Spleen (tissue), 11 donors: Measurements from ENCODE around the gene PTEN. TPM values are rescaled to one million over a fixed set of nuclear protein-coding genes. Genes with fewer than 3 reads are reported as not detected.
A peak's percentile ranks its signal among the peaks of the same experiment; 100 is the strongest.

Experiments
- DNase-seq: peaks from one replicate; pipeline ENCODE4 v3.0.0-alpha.2; 2020
- H3K27ac ChIP-seq, 8 donors: fragments of 200-600 bp; sonication (generic) in 7 of 8; 1 replicate in 4 of 8; 2 replicates in 4 of 8; pipeline versions ENCODE4 v1.5.0 to v1.8.0; 2016 to 2021; ENCODE audit warnings: inconsistent platforms in 4 of 8, mild to moderate bottlenecking in 4 of 8, moderate library complexity in 1 of 8
- H3K27me3 ChIP-seq, 7 donors: fragments of 200-600 bp; sonication (generic) in 6 of 7; replicated peaks in 1 of 7; 1 replicate in 4 of 7; 2 replicates in 3 of 7; pipeline versions ENCODE4 v1.5.0 to v1.8.0; 2016 to 2021; ENCODE audit warnings: inconsistent platforms in 3 of 7, mild to moderate bottlenecking in 1 of 7
- H3K36me3 ChIP-seq, 6 donors: fragments of 200-600 bp; sonication (generic) in 5 of 6; 1 replicate in 4 of 6; 2 replicates in 2 of 6; pipeline versions ENCODE4 v1.5.0 to v1.8.0; 2016 to 2021; ENCODE audit warnings: inconsistent platforms in 2 of 6
- H3K4me1 ChIP-seq, 6 donors: fragments of 200-600 bp; sonication (generic) in 5 of 6; 1 replicate in 3 of 6; 2 replicates in 3 of 6; pipeline versions ENCODE4 v1.5.0 to v1.8.0; 2016 to 2021; ENCODE audit warnings: inconsistent platforms in 3 of 6
- H3K4me3 ChIP-seq, 8 donors: fragments of 200-600 bp; sonication (generic) in 7 of 8; 1 replicate in 4 of 8; 2 replicates in 4 of 8; pipeline versions ENCODE4 v1.5.0 to v1.8.0; 2016 to 2021; ENCODE audit warnings: inconsistent platforms in 4 of 8, mild to moderate bottlenecking in 4 of 8, moderate library complexity in 2 of 8
- H3K9me3 ChIP-seq, 8 donors: fragments of 200-600 bp; sonication (generic) in 7 of 8; 1 replicate in 4 of 8; 2 replicates in 4 of 8; pipeline versions ENCODE4 v1.5.0 to v1.8.0; 2016 to 2021; ENCODE audit warnings: inconsistent platforms in 4 of 8
- CTCF ChIP-seq, 11 experiments: fragments of 200-600 bp in 7 of 11; fragments of 450-650 bp in 4 of 11; sonication (generic) in 4 of 11; IDR thresholded peaks in 8 of 11; conservative IDR thresholded peaks in 3 of 11; 1 replicate in 7 of 11; 2 replicates in 4 of 11; pipeline versions ENCODE4 v1.4.0 to v1.8.0; 2016 to 2021; ENCODE audit warnings: antibody characterized with exemption in 11 of 11, inconsistent platforms in 4 of 11, mild to moderate bottlenecking in 1 of 11
- POLR2A ChIP-seq, 3 donors: fragments of 450-650 bp; IDR thresholded peaks; one replicate each; pipeline ENCODE4 v1.5.1; 2017; ENCODE audit warnings: antibody characterized with exemption in 3 of 3, mild to moderate bottlenecking in 1 of 3
- POLR2AphosphoS5 ChIP-seq, 3 donors: sonication (generic); formaldehyde crosslinking; IDR thresholded peaks; one replicate each; pipeline ENCODE4 v1.5.1; 2017; ENCODE audit warnings: antibody characterized with exemption in 3 of 3
- WGBS, 5 donors: extraction: QIAGEN DNeasy Blood & Tissue Kit in 3 of 5; methylation state at CpG; one replicate each; pipeline versions ENCODE4 v1.1.5 to v1.1.7; 2013 to 2018; 5-methylcytosine and 5-hydroxymethylcytosine counted together
- intact Hi-C: fragments of 100-400 bp; cut with DNase I; formaldehyde crosslinking; loops from one replicate; pipeline ENCODE4 v1.15.0; 2023; ENCODE audit warnings: low total_unique reads
- polyA plus RNA-seq, 3 donors: library from polyadenylated mRNA; stranded (reverse); fragments of 200-250 nt; gene quantifications; one replicate each; pipeline ENCODE4 v1.2.1, GENCODE V29; 2013
- total RNA-seq, 7 donors: library from RNA; depleted of rRNA in 3 of 7; stranded (reverse); fragments of >200 nt in 3 of 7; fragmentation: NEBNext Ultra II Directional in 4 of 7; extraction: Animal tissue kit (Norgen Biotek cat#: 25700) in 4 of 7; gene quantifications; one replicate each; pipeline versions ENCODE4 v1.1.0 to v1.2.1, GENCODE V29; 2016 to 2021
- donor health status: healthy with polysubstance abuse.
- donor health status: DM: no; HTN: no; CAD: no; lungs with moderate emphysema.
- donor health status: DM: no; HTN: no; CAD: no.
- donor health status: Bipolar disorder and iron deficiency.
- donor health status: healthy.
- donor health status: DM: no; HTN: no; CAD: no.
- donor health status: DM: yes; HTN: yes; CAD: no.

The PTEN gene
- total and polyA plus RNA-seq, 10 donors = 38.1 to 300 (median 200) TPM

GRCh38 chr10:87915406-87915805 is 52.0 kb downstream of the PTEN start:
- Histone ChIP-seq H3K27ac (peak overlapping the region in 6 of 8 donors; percentile 5 to 63 (median 40)), H3K4me3 (no peak overlapping the region), H3K9me3 (peaks cover 11 to 46% (median 43%) of the 10 kb centered on the region in 8 donors), H3K4me1 (peaks cover 17 to 58% (median 51%) of the 10 kb centered on the region in 6 donors), H3K27me3 (no peaks in the 10 kb centered on the region), H3K36me3 (peaks cover 0 to 57% (median 22%) of the 10 kb centered on the region in 6 donors)
- TF ChIP-seq POLR2AphosphoS5 (IDR thresholded peaks at IDR 0.05) (peak in 1 of 3 donors; percentile 8), CTCF (IDR thresholded peaks at IDR 0.05 in 8 of 11, conservative IDR thresholded peaks at IDR 0.05 in 3 of 11) (no peak)
- 85 to 91% (median 88%) methylated on average over 4 of the region's 4 CpGs for WGBS, 5 donors
- DNase-seq = no peak
- intact Hi-C loops = no loop called here

- TF ChIP-seq CTCF (IDR thresholded peaks at IDR 0.05 in 8 of 11, conservative IDR thresholded peaks at IDR 0.05 in 3 of 11) (no peak), POLR2A (IDR thresholded peaks at IDR 0.05) (no peak), POLR2AphosphoS5 (IDR thresholded peaks at IDR 0.05) (no peak)
- no peak for DNase-seq
Measured at GRCh38 chr10:87915989-87916388, 52.6 kb downstream of the PTEN start.

GRCh38 chr10:87916515-87916914 is 53.1 kb downstream of the PTEN start:
- no peaks in the 10 kb centered on the region for H3K27me3 ChIP-seq
- H3K36me3 ChIP-seq = peaks cover 0 to 48% (median 22%) of the 10 kb centered on the region in 6 donors
- peaks cover 11 to 35% (median 34%) of the 10 kb centered on the region in 8 donors for H3K9me3 ChIP-seq
- no peak for DNase-seq
- TF ChIP-seq POLR2AphosphoS5 (IDR thresholded peaks at IDR 0.05) = no peak
- TF ChIP-seq POLR2A (IDR thresholded peaks at IDR 0.05) = no peak
- no peak for TF ChIP-seq CTCF (IDR thresholded peaks at IDR 0.05 in 8 of 11, conservative IDR thresholded peaks at IDR 0.05 in 3 of 11)
- H3K4me1 ChIP-seq = peaks cover 17 to 69% (median 57%) of the 10 kb centered on the region in 6 donors
- WGBS, 5 donors = 69 to 91% (median 72%) methylated on average over 3 of the region's 3 CpGs
- peak overlapping the region in 6 of 8 donors; percentile 5 to 63 (median 40) for H3K27ac ChIP-seq
- no peak overlapping the region for H3K4me3 ChIP-seq
- intact Hi-C loops = no loop called here

More at GRCh38 chr10:87915989-87916388, 52.6 kb downstream of the PTEN start:
- Histone ChIP-seq H3K36me3 (peaks cover 0 to 51% (median 22%) of the 10 kb centered on the region in 6 donors), H3K4me3 (no peak overlapping the region), H3K4me1 (peaks cover 17 to 64% (median 52%) of the 10 kb centered on the region in 6 donors), H3K27ac (peak overlapping the region in 7 of 8 donors; percentile 5 to 63 (median 39)), H3K9me3 (peaks cover 11 to 40% (median 38%) of the 10 kb centered on the region in 8 donors), H3K27me3 (no peaks in the 10 kb centered on the region)
- 32 to 59% (median 53%) methylated on average over 1 of the region's 1 CpG for WGBS, 5 donors
- intact Hi-C loops = no loop called here

- no peaks in the 10 kb centered on the region for H3K27me3 ChIP-seq
- intact Hi-C loops = no loop called here
- no peak for DNase-seq
- peak overlapping the region; percentile 1 to 72 (median 62) for H3K27ac ChIP-seq
- peaks cover 0 to 46% (median 16%) of the 10 kb centered on the region in 6 donors for H3K36me3 ChIP-seq
- H3K9me3 ChIP-seq = peaks cover 4 to 21% (median 16%) of the 10 kb centered on the region in 8 donors
- H3K4me1 ChIP-seq = peaks cover 24 to 87% (median 75%) of the 10 kb centered on the region in 6 donors
- no peak overlapping the region for H3K4me3 ChIP-seq
- no peak for TF ChIP-seq CTCF (IDR thresholded peaks at IDR 0.05 in 8 of 11, conservative IDR thresholded peaks at IDR 0.05 in 3 of 11)
- no peak for TF ChIP-seq POLR2AphosphoS5 (IDR thresholded peaks at IDR 0.05)
- no peak for TF ChIP-seq POLR2A (IDR thresholded peaks at IDR 0.05)
- WGBS, 5 donors = 6 to 19% (median 9%) methylated on average over 3 of the region's 3 CpGs
Measured at GRCh38 chr10:87918254-87918859, 54.9 kb downstream of the PTEN start.
